CD4-positive, alpha-beta T cell treated with Interleukin-4 for 1 hour (primary cell): ENCODE data around the gene FHL2.
A peak's percentile ranks its signal among the peaks of the same experiment; 100 is the strongest.

Source experiments
- DNase-seq, 2 donors: peaks; one replicate each; pipeline ENCODE4 v3.0.0-alpha.2; 2020 to 2022

FHL2 gene

DNA sequence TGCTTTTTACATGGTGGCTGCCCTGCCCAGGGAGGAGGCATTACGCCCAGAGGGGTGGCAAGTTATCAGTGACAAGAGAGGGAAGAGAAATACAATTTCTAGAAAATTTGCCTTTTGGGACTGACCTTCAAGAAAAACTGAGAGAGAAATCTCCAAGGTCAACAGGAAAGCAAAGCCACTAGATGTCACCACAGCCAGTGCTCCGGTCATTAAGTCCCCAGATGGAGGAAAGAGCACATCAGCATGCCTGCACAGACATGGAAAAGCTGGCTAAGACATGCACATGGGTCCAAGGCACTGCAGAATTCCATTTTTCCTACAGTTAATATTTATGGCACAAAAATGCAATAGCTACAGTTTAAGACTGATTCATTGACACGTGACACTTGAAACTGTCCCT, 21.0 kb downstream of the FHL2 start:
- DNase-seq, result no peak

DNA sequence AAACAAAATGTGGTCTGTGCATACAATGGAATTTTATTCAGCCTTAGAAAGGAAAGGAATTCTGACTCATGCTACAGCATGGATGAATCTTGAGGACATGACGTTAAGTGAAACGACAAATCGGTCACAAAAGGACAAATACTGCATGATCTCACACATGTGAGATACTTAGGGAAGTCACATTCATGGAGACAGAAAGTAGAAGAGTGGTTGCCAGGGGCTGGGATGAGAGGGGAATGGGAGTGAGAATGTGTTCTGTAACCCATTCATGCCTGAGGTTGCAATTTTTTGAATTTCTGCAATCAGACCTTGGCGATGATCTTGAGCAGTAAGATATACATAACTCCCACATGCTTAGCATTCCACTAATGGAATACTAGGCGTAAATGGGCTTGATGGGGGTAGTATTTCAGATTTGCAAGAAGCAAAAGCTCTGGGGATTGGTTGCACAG, 22.0 kb downstream of the FHL2 start:
- no peak for DNase-seq

DNA sequence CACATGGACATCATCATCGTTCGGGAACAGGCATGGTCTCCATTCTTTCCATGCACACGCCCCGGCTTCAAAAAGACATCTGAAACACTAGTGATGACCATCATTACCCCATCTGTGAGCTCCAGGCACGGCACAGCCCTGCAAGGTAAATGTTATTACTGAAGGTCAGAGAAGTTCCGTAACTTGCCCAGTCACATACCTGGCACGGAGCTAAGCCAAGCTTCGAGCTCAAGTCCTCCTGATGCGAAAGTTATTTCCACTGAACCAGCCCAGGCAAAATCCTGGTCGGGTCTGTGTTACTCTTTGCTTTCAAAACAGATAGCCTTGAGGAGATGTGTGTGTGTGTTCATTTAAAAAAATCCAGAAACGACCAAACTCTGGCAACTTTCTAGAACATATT, 22.8 kb downstream of the FHL2 start:
- DNase-seq, result no peak

- no peak for DNase-seq
Measured at GRCh38 chr2:105375001-105375561, 23.8 kb downstream of the FHL2 start.

- DNase-seq, result peak in 1 of 2 donors; percentile 51
Measured at GRCh38 chr2:105373895-105374401, 24.9 kb downstream of the FHL2 start.

DNA sequence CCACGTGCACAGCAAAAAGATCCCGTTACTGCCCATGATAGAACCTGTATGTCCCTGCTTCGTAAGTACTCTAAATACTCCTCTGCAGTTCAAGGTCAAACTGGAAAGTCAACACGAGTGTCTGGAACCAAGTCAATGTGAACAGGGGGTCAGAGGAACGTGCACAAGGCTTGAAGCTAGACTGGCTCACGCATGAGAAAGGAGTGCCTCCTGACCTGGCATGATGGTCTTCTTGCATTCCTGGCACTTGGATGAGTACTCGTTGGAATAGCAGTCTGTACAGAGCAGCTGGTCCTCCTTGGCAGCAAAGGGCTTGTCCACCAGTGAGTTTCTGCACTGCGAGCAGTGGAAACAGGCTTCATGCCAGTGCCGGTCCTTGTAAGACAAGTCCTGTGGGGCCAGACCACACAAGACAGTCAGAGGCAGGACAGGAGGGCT, 25.5 kb downstream of the FHL2 start:
- DNase-seq, result no peak

- no peak for DNase-seq
Measured at GRCh38 chr2:105371810-105372209, 27.0 kb downstream of the FHL2 start.

DNA sequence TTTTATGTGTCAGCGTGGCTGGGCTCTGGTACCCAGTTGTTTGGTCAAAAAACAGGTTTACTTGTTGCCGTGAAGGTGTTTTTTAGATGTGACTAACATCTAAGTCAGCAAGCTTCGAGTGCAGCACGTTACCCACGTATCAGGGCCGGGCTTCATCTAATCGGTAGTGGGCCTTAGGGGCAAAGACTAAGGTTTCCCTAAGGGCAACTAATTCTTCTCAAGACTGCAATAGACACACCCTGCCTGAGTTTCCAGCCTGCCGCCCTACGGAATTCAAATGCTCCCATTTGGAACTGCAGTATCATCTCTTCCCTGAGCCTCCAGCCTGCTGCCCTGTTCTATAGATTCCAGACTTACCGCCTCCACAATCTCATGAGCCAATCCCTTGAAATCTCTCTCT, 27.7 kb downstream of the FHL2 start:
- no peak for DNase-seq

- DNase-seq, result peak; percentile 84
Measured at GRCh38 chr2:105369777-105370690, 28.8 kb downstream of the FHL2 start.

DNA sequence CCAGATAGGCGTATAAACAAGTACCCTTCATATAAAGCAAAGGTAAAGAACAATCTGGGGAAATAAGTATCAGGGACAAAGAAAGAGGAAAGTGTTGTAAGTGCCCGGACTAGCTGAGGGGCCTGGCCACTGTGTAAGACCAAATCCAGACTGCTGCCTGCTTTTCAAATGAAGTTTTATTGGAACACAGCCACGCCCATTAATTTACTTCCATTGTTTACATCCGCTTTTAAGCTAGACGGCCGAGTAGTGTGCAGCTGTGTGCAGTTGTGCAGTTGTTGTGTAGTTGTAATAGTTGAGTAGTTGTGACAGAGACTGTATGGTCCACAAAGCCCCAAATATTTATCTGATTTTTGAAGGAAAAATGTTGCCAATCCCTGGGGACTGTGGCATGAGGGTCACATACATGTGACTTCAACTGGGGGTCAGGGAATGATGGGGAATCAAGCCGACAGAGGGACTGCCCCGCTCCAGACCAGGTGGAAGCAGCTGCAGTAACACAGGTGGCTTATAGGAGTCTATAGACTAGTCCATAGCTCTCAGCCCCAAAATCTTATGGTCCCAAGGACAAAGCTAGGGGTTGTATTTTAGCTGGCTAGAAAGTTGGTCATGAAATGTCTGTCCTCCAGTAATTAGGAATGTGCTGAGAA, 30.0 kb downstream of the FHL2 start:
- no peak for DNase-seq

DNA sequence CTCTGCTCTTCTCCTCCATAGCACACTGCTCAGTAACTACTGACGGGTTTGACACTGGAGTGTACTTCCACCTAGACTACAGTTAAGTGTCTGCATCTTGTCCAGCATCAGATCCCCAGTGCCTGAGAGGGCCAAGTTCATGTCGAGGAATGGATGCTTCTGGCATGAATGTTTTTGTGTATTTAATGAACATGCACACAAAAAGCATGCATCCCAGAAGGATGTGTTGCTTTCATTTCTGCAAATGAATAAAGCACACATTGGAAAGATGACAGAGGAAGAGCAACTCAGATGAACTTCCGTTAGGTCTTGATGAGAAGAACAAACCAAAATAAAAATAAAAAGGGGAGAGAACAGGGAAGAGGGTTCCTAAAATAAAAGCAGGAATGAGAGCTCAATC, 33.6 kb downstream of the FHL2 start:
- DNase-seq, result no peak

GRCh38 chr2:105364436-105365139, 34.3 kb downstream of the FHL2 start:
- no peak for DNase-seq

GRCh38 chr2:105362862-105363591, 35.8 kb downstream of the FHL2 start:
- DNase-seq, result no peak

DNA sequence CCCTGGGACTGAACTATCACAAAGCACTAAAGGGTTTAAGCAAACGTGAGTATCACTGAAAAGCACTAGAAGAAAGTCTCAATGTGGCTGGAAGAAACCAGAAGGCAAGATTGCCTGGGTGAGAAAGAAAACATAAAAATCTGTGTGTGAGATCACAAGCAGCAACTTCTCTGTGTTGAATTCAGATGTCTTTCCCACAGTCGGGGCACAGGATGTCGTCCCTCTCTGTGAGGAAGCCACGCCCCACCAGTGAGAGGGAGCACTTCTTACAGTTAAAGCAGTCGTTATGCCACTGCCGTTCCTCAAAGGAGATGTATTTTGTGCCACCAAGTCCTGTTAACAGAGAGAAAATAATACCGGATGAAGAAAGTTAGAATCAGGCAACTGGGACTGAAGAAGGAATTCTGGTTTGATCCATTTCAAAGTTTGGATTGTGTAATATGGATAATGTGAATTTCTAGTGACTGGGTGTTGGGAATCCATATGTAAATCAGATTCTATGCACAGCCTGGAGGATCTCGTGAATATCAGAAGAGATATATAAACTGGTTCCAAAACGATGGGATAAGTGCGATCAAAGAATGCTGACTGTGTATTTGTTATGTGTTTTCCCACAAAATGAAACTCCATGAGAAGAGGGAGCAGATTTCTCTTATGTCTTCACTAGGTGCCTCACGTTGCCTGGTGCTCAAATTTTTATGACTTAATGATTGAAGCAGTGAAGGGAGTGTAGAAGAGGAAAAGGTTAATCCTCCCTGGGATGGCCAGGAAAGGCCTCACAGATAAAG, 37.6 kb downstream of the FHL2 start:
- peak in 1 of 2 donors; percentile 8 for DNase-seq

- DNase-seq, result no peak
Measured at GRCh38 chr2:105358593-105358992, 40.3 kb downstream of the FHL2 start.

DNA sequence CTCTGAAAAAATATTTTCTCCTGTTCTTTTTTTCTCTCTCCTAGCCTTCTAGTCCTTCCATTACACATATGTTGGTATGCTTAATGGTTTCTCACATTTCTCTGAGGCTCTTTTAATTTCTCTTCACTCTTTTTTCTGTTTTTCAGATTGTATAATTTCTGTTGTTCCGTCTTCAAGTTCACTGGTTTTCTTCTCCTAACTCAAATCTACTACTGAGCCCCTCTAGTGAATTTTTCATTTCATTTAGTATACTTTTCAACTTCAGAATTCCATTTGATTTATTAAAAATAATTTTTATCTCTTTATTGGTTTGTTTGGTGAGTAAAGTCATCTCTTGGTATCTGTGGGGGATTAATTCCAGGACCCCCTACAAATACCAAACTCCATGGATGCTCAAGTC, 41.7 kb downstream of the FHL2 start:
- DNase-seq, result no peak

DNA sequence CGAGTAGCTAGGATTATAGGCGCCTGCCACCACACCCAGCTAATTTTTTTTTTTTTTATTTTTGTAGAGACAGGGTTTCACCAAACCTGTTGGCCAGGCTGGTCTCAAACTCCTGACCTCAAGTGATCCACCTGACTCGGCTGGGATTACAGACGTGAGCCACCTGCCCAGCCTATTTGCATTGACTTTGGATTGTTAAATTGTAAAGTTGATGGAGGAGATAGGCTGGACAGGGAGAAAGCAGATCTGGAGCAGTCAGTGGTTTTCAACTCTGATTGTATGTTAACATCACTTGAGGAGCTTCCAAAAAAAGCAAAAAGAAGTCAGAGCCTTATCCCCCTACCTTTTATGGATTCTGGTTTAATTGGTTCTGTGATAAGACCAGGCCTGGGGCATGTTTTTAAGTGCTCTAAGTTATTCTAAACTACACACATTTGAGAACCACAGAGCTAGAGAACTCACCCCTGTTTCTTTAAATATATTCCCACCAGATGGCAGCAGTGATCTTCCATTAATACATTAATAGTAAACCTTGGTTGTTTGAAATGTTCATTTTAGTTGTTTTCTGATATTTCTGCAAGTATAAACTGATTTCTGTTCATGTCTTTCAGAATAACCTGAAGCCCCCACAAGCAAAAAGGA, 54.0 kb downstream of the FHL2 start:
- peak in 1 of 2 donors; percentile 42 for DNase-seq

GRCh38 chr2:105339414-105339813, 59.4 kb downstream of the FHL2 start:
- DNase-seq, result no peak

- peak in 1 of 2 donors; percentile 11 for DNase-seq
Measured at GRCh38 chr2:105338020-105338385, 60.8 kb downstream of the FHL2 start.

- DNase-seq, result peak; percentile 90 to 91
Measured at GRCh38 chr2:105337122-105338019, 61.5 kb downstream of the FHL2 start, which contains the start of gene C2orf49. Gene C2orf49 (plus strand): TSS chr2:105337540. CDS start chr2:105337588, 48 bp downstream.
